ENCODE data around the gene LEMD2.

LEMD2 gene

DNA sequence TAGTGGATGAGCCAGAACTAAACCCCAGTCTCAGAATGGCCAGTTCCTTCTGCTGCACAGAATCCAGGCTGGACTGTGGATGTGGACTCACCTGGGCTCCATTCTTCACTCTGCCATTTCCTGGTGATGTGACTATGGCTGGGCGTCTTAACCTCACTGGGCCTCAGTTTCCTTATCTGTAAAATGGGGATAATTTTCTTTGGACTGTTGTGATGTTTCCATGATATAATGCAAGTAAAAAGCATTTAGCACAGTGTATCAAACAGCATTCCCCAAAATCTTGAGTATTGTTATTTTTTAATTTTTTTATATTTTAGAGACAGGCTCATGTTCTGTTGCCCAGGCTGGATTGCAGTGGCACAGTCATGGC, 36.3 kb downstream of the LEMD2 start:
- Histone ChIP-seq H3K9me2 (replicated peaks; ENCODE audit: control insufficient read depth, low read length) (no peaks in the 10 kb centered on the region), H3K4me3 (ENCODE audit: low read length) (no peak overlapping the region), H3K27me3 (ENCODE audit: control insufficient read depth, low read length) (peaks cover 14% of the 10 kb centered on the region; the same call in 1 of the 2 replicates), H3K36me3 (ENCODE audit: control insufficient read depth, low read length) (no peaks in the 10 kb centered on the region), H3K27ac (ENCODE audit: low read depth, low read length) (no peak overlapping the region), H3K4me1 (ENCODE audit: control insufficient read depth, low read length) (peaks cover 7% of the 10 kb centered on the region; the same call in 1 of the 2 replicates), H3F3A (ENCODE audit: control insufficient read depth, insufficient read depth) (no peaks in the 10 kb centered on the region), H3K4me2 (ENCODE audit: low read length) (no peak overlapping the region), H3K9me3 (ENCODE audit: control insufficient read depth, insufficient read depth, low read length) (no peaks in the 10 kb centered on the region), H4K20me1 (ENCODE audit: control insufficient read depth, insufficient read depth, low read depth, low read length) (no peaks in the 10 kb centered on the region), H3K79me2 (ENCODE audit: control insufficient read depth, low read length) (no peaks in the 10 kb centered on the region)
- TF ChIP-seq EZH2phosphoT487 (IDR thresholded peaks at IDR 0.05; ENCODE audit: borderline replicate concordance, low read length), result no peak
- TF ChIP-seq, protein P1, sequence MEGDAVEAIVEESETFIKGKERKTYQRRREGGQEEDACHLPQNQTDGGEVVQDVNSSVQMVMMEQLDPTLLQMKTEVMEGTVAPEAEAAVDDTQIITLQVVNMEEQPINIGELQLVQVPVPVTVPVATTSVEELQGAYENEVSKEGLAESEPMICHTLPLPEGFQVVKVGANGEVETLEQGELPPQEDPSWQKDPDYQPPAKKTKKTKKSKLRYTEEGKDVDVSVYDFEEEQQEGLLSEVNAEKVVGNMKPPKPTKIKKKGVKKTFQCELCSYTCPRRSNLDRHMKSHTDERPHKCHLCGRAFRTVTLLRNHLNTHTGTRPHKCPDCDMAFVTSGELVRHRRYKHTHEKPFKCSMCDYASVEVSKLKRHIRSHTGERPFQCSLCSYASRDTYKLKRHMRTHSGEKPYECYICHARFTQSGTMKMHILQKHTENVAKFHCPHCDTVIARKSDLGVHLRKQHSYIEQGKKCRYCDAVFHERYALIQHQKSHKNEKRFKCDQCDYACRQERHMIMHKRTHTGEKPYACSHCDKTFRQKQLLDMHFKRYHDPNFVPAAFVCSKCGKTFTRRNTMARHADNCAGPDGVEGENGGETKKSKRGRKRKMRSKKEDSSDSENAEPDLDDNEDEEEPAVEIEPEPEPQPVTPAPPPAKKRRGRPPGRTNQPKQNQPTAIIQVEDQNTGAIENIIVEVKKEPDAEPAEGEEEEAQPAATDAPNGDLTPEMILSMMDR (IDR thresholded peaks at IDR 0.05; ENCODE audit: low read depth, low read length, poor library complexity, severe bottlenecking), result no peak

DNA sequence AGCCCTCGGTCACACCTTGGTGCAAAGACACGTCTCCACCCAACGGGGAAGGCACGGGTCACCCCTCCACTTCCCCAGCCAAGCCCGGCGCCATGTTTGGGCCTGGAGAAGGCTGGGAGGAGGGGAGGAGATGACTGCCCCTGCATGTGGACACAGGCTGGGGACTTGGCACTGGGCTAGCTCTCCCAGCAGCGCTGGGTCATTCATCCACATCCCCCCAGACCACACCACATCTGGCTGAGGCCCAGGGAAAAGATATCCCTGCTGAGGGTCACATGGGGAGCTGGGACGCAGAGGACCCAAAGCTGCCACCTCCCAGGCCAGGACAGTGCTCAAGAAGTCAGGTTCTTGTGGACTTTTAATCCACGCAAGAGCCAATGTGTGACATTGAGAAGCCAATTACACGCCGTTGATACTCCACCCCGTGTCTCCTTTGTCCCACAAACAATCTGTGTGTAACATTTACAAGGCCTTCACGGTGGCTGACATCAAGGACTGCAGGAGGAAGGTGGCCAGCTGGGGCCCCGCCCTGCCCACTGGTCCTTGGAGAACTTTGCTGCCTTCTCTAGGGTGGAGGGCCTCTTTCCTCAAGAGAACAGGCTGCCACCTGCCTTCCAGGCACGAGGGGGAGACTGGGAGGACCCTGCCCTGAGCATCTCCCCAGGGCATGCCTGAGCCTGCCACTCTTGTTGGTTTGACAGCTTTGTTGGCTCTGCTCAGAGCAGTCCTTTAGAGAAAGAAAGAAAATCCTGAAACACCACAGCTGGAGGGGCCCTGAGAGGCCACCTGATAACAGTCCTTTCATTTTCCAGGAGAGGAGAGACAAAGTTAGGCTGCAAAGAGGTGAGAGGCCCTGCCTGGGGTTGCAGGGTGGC, 36.9 kb downstream of the LEMD2 start:
- Histone ChIP-seq H3K36me3 (ENCODE audit: control insufficient read depth, low read length) (no peaks in the 10 kb centered on the region), H3K4me1 (ENCODE audit: control insufficient read depth, low read length) (peaks cover 7% of the 10 kb centered on the region; the same call in 1 of the 2 replicates), H3K9me3 (ENCODE audit: control insufficient read depth, insufficient read depth, low read length) (no peaks in the 10 kb centered on the region), H3K27ac (ENCODE audit: low read depth, low read length) (no peak overlapping the region), H3K27me3 (ENCODE audit: control insufficient read depth, low read length) (peaks cover 14% of the 10 kb centered on the region; the same call in 1 of the 2 replicates), H3K4me3 (ENCODE audit: low read length) (no peak overlapping the region), H3K4me2 (ENCODE audit: low read length) (no peak overlapping the region), H3K9me2 (replicated peaks; ENCODE audit: control insufficient read depth, low read length) (no peaks in the 10 kb centered on the region), H3K79me2 (ENCODE audit: control insufficient read depth, low read length) (no peaks in the 10 kb centered on the region), H4K20me1 (ENCODE audit: control insufficient read depth, insufficient read depth, low read depth, low read length) (no peaks in the 10 kb centered on the region), H3F3A (ENCODE audit: control insufficient read depth, insufficient read depth) (no peaks in the 10 kb centered on the region)
- TF ChIP-seq, protein P1 (IDR thresholded peaks at IDR 0.05; ENCODE audit: low read depth, low read length, poor library complexity, severe bottlenecking), result no peak
- TF ChIP-seq EZH2phosphoT487 (IDR thresholded peaks at IDR 0.05; ENCODE audit: borderline replicate concordance, low read length), result no peak

DNA sequence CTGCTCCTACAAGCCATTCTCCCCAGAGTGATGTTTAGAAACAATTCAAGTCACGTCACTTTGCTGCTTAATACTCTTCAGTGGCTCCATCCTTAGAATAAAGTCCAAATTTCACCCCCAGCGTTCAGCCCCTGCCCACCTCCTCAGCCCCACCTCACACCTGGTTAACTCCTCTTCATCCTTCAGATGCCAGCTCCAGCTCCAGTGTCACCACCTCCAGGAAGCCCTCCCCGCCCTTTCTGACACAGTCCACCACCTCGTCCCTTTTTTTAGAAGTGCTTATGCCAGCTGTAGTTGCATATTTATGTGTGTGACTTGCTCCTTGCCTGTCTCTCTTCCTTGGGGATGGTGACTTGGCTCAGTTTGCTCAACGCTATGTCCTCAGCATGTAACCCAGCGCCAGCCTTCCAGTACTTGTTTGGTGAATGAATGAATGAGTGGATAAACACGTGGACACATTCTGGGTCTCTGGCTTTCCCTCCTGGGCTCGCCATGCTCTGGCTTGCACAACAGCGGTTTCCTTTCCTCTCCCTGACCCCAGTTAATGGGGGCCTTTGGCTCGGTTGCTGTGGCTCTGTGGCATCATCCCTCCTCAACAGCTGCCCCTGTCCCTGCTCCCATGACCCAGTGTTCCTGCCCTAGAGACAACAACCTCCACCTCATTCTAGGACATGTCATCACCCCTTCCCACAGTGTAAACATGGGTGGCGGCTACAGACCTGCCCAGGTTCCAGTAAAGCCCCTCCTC, 38.5 kb downstream of the LEMD2 start:
- Histone ChIP-seq H3K27me3 (ENCODE audit: control insufficient read depth, low read length) (peaks cover 11% of the 10 kb centered on the region; the same call in 1 of the 2 replicates), H3K4me2 (ENCODE audit: low read length) (no peak overlapping the region), H3K9me2 (replicated peaks; ENCODE audit: control insufficient read depth, low read length) (no peaks in the 10 kb centered on the region), H3K4me3 (ENCODE audit: low read length) (no peak overlapping the region), H3K9me3 (ENCODE audit: control insufficient read depth, insufficient read depth, low read length) (no peaks in the 10 kb centered on the region), H3K79me2 (ENCODE audit: control insufficient read depth, low read length) (no peaks in the 10 kb centered on the region), H3K27ac (ENCODE audit: low read depth, low read length) (no peak overlapping the region), H3K4me1 (ENCODE audit: control insufficient read depth, low read length) (peaks cover 7% of the 10 kb centered on the region; the same call in 1 of the 2 replicates), H3K36me3 (ENCODE audit: control insufficient read depth, low read length) (no peaks in the 10 kb centered on the region), H4K20me1 (ENCODE audit: control insufficient read depth, insufficient read depth, low read depth, low read length) (no peaks in the 10 kb centered on the region), H3F3A (ENCODE audit: control insufficient read depth, insufficient read depth) (no peaks in the 10 kb centered on the region)
- no peak for TF ChIP-seq EZH2phosphoT487 (IDR thresholded peaks at IDR 0.05; ENCODE audit: borderline replicate concordance, low read length)
- TF ChIP-seq, protein P1 (IDR thresholded peaks at IDR 0.05; ENCODE audit: low read depth, low read length, poor library complexity, severe bottlenecking), result no peak
